Activated CD8-positive, alpha-beta memory T cell treated with anti-CD3 and anti-CD28 coated beads, Interleukin-2, amount 10 ng/mL, durations not matched to agents 7 days and 5 days (primary cell): ENCODE data around the gene DSG1. TPM values are rescaled to one million over a fixed set of nuclear protein-coding genes. Genes with fewer than 3 reads are reported as not detected.

Source experiments
- ATAC-seq: fragments of 150-1000 bp; cut with Tn5 transposase; one replicate; pipeline ENCODE4 v1.10.0; 2021; ENCODE audit warnings: moderate library complexity
- CTCF ChIA-PET: fragments of 350-600 bp; sonication (Branson Sonifier 250); formaldehyde crosslinking; loops from one replicate; lab custom pipeline; 2021; ENCODE audit warnings: antibody characterized with exemption; lab: Charles Lee
- DNase-seq: peaks from one replicate; pipeline ENCODE4 v3.0.0-alpha.2; 2020
- H3K27ac Mint-ChIP-seq: one replicate; pipeline ENCODE4 v1.8.0; 2021; ENCODE audit warnings: mild to moderate bottlenecking, mixed read lengths
- H3K27me3 Mint-ChIP-seq: one replicate; pipeline ENCODE4 v1.8.0; 2021; ENCODE audit warnings: mixed read lengths
- H3K36me3 Mint-ChIP-seq: one replicate; pipeline ENCODE4 v1.8.0; 2021; ENCODE audit warnings: mild to moderate bottlenecking, mixed read lengths
- H3K4me1 Mint-ChIP-seq: one replicate; pipeline ENCODE4 v1.8.0; 2021; ENCODE audit warnings: mixed read lengths
- H3K4me3 Mint-ChIP-seq: one replicate; pipeline ENCODE4 v1.8.0; 2021; ENCODE audit warnings: mild to moderate bottlenecking, moderate library complexity, mixed read lengths
- H3K9me3 Mint-ChIP-seq: one replicate; pipeline ENCODE4 v1.8.0; 2022; ENCODE audit warnings: low read depth, mixed read lengths
- total RNA-seq, 2 experiments: library from RNA; stranded (reverse); gene quantifications; one replicate each; pipeline ENCODE4 v1.2.3, GENCODE V29; 2021

Gene DSG1
- total RNA-seq, 2 experiments from 2014 or later: not detected

GRCh38 chr18:31373641-31374040, 55.7 kb downstream of the DSG1 start:
- CTCF ChIA-PET: no interaction called here
- ATAC-seq (no peak), DNase-seq (no peak)
- H3K27me3 Mint-ChIP-seq: no peaks in the 10 kb centered on the region
- H3K36me3 Mint-ChIP-seq: no peaks in the 10 kb centered on the region
- peaks cover 6% of the 10 kb centered on the region for H3K9me3 Mint-ChIP-seq
- H3K27ac Mint-ChIP-seq: no peak overlapping the region
- no peaks in the 10 kb centered on the region for H3K4me1 Mint-ChIP-seq
- no peak overlapping the region for H3K4me3 Mint-ChIP-seq

GRCh38 chr18:31376477-31376876, 58.5 kb downstream of the DSG1 start, which contains the start of gene DSG4:
TSS of gene DSG4 (plus strand) at chr18:31376777. CDS start at chr18:31376912, 135 bp downstream.
- Mint-ChIP-seq H3K4me3 (no peak within 1 kb of the TSS), H3K4me1 (no peaks in the 10 kb centered on the region)

GRCh38 chr18:31380912-31381311, 63.0 kb downstream of the DSG1 start:
- no peaks in the 10 kb centered on the region for H3K36me3 Mint-ChIP-seq
- peaks cover 7% of the 10 kb centered on the region for H3K9me3 Mint-ChIP-seq
- CTCF ChIA-PET: no interaction called here
- H3K4me3 Mint-ChIP-seq: no peak overlapping the region
- H3K4me1 Mint-ChIP-seq: no peaks in the 10 kb centered on the region
- no peaks in the 10 kb centered on the region for H3K27me3 Mint-ChIP-seq
- no peak overlapping the region for H3K27ac Mint-ChIP-seq
- ATAC-seq (no peak), DNase-seq (no peak)

More at GRCh38 chr18:31376477-31376876, 58.5 kb downstream of the DSG1 start, which contains the start of gene DSG4:
- Mint-ChIP-seq H3K27me3 (no peaks in the 10 kb centered on the region), H3K36me3 (no peaks in the 10 kb centered on the region), H3K27ac (no peak within 1 kb of the TSS), H3K9me3 (peaks cover 7% of the 10 kb centered on the region)
- CTCF ChIA-PET: no interaction called here
- DNase-seq: no peak
- no peak for ATAC-seq

- DNase-seq (no peak), ATAC-seq (no peak)
- CTCF ChIA-PET: no interaction called here
- peaks cover 4% of the 10 kb centered on the region for H3K9me3 Mint-ChIP-seq
- H3K4me3 Mint-ChIP-seq: no peak overlapping the region
- no peaks in the 10 kb centered on the region for H3K4me1 Mint-ChIP-seq
- no peaks in the 10 kb centered on the region for H3K27me3 Mint-ChIP-seq
- no peak overlapping the region for H3K27ac Mint-ChIP-seq
- H3K36me3 Mint-ChIP-seq: no peaks in the 10 kb centered on the region
These were observed 64.1 kb downstream of the DSG1 start for GRCh38 chr18:31382107-31382506.

GRCh38 chr18:31386741-31387140, 68.8 kb downstream of the DSG1 start:
- no peak for DNase-seq
- Mint-ChIP-seq H3K27me3 (no peaks in the 10 kb centered on the region), H3K4me1 (no peaks in the 10 kb centered on the region), H3K27ac (no peak overlapping the region), H3K36me3 (no peaks in the 10 kb centered on the region), H3K4me3 (no peak overlapping the region), H3K9me3 (no peaks in the 10 kb centered on the region)
- no peak for ATAC-seq
- CTCF ChIA-PET: no interaction called here

- Mint-ChIP-seq H3K4me3 (no peak overlapping the region), H3K36me3 (no peaks in the 10 kb centered on the region), H3K4me1 (no peaks in the 10 kb centered on the region), H3K9me3 (no peaks in the 10 kb centered on the region), H3K27ac (no peak overlapping the region), H3K27me3 (no peaks in the 10 kb centered on the region)
- DNase-seq (no peak), ATAC-seq (no peak)
- CTCF ChIA-PET: no interaction called here
These were observed 75.3 kb downstream of the DSG1 start for GRCh38 chr18:31393286-31393685.

GRCh38 chr18:31396796-31397612, 79.0 kb downstream of the DSG1 start:
- H3K4me3 Mint-ChIP-seq: no peak overlapping the region
- H3K4me1 Mint-ChIP-seq: no peaks in the 10 kb centered on the region
- CTCF ChIA-PET: no interaction called here
- no peaks in the 10 kb centered on the region for H3K36me3 Mint-ChIP-seq
- H3K27ac Mint-ChIP-seq: no peak overlapping the region
- ATAC-seq (no peak), DNase-seq (no peak)
- H3K9me3 Mint-ChIP-seq: no peaks in the 10 kb centered on the region
- H3K27me3 Mint-ChIP-seq: no peaks in the 10 kb centered on the region

GRCh38 chr18:31398191-31398590, 80.2 kb downstream of the DSG1 start:
- ATAC-seq: no peak
- Mint-ChIP-seq H3K27me3 (no peaks in the 10 kb centered on the region), H3K4me3 (no peak overlapping the region), H3K27ac (no peak overlapping the region), H3K36me3 (no peaks in the 10 kb centered on the region), H3K4me1 (no peaks in the 10 kb centered on the region), H3K9me3 (no peaks in the 10 kb centered on the region)
- no peak for DNase-seq
- CTCF ChIA-PET: no interaction called here

- no peak overlapping the region for H3K27ac Mint-ChIP-seq
- no peaks in the 10 kb centered on the region for H3K9me3 Mint-ChIP-seq
These were observed 81.5 kb downstream of the DSG1 start for GRCh38 chr18:31399306-31400032.

GRCh38 chr18:31401156-31402025, 83.4 kb downstream of the DSG1 start:
- Mint-ChIP-seq H3K4me3 (no peak overlapping the region), H3K36me3 (no peaks in the 10 kb centered on the region), H3K9me3 (no peaks in the 10 kb centered on the region), H3K27ac (no peak overlapping the region), H3K27me3 (no peaks in the 10 kb centered on the region), H3K4me1 (no peaks in the 10 kb centered on the region)
- DNase-seq (no peak), ATAC-seq (no peak)
- CTCF ChIA-PET: interaction anchor here (1.0 kb wide), 1 partner anchor 9 kb away, joined by 3 read pairs; no protein-coding TSS in a partner anchor

More at GRCh38 chr18:31399306-31400032, 81.5 kb downstream of the DSG1 start:
- DNase-seq (no peak), ATAC-seq (no peak)
- CTCF ChIA-PET: no interaction called here
- H3K4me1 Mint-ChIP-seq: no peaks in the 10 kb centered on the region
- no peaks in the 10 kb centered on the region for H3K36me3 Mint-ChIP-seq
- H3K27me3 Mint-ChIP-seq: no peaks in the 10 kb centered on the region
- H3K4me3 Mint-ChIP-seq: no peak overlapping the region

GRCh38 chr18:31402026-31402373, 84.0 kb downstream of the DSG1 start:
- H3K9me3 Mint-ChIP-seq: no peaks in the 10 kb centered on the region

GRCh38 chr18:31403409-31403808, 85.4 kb downstream of the DSG1 start:
- Mint-ChIP-seq H3K9me3 (no peaks in the 10 kb centered on the region), H3K4me1 (no peaks in the 10 kb centered on the region), H3K36me3 (no peaks in the 10 kb centered on the region), H3K27me3 (no peaks in the 10 kb centered on the region), H3K4me3 (no peak overlapping the region), H3K27ac (no peak overlapping the region)
- DNase-seq (no peak), ATAC-seq (no peak)
- CTCF ChIA-PET: no interaction called here

More at GRCh38 chr18:31402026-31402373, 84.0 kb downstream of the DSG1 start:
- no peaks in the 10 kb centered on the region for H3K36me3 Mint-ChIP-seq
- DNase-seq: no peak
- CTCF ChIA-PET: interaction anchor here (1.0 kb wide), 1 partner anchor 9 kb away, joined by 3 read pairs; no protein-coding TSS in a partner anchor
- no peak overlapping the region for H3K4me3 Mint-ChIP-seq
- H3K4me1 Mint-ChIP-seq: no peaks in the 10 kb centered on the region
- H3K27me3 Mint-ChIP-seq: no peaks in the 10 kb centered on the region
- ATAC-seq: no peak
- H3K27ac Mint-ChIP-seq: no peak overlapping the region
